BLaER1 treated with 17β-estradiol and CSF1 and Interleukin-3, amounts not matched to agents 10 nM and 100 nM (cell line): ENCODE data around the gene FJX1.
"Not testable (repeated sequence)": the region's sequence is repeated elsewhere in the genome, so short reads cannot be mapped to it uniquely, and the experiment has no call there.

Experiments used
- H3K27ac ChIP-seq, 11 experiments: shearing (Covaris generic); formaldehyde crosslinking; 2 replicates each; pipeline ENCODE4 v1.8.1; 2022
- H3K27me3 ChIP-seq, 11 experiments: shearing (Covaris generic); formaldehyde crosslinking; 2 replicates each; pipeline ENCODE4 v1.8.1; 2022
- H3K36me3 ChIP-seq, 11 experiments: shearing (Covaris generic); formaldehyde crosslinking; 2 replicates each; pipeline ENCODE4 v1.8.1; 2022
- H3K4me1 ChIP-seq, 10 experiments: shearing (Covaris generic); formaldehyde crosslinking; 2 replicates each; pipeline ENCODE4 v1.8.1; 2022
- H3K4me2 ChIP-seq, 11 experiments: shearing (Covaris generic); formaldehyde crosslinking; 2 replicates each; pipeline ENCODE4 v1.8.1; 2022
- H3K4me3 ChIP-seq, 10 experiments: shearing (Covaris generic); formaldehyde crosslinking; 2 replicates each; pipeline ENCODE4 v1.8.1; 2022
- H3K9ac ChIP-seq, 11 experiments: shearing (Covaris generic); formaldehyde crosslinking; 2 replicates each; pipeline ENCODE4 v1.8.1; 2022
- H3K9me3 ChIP-seq, 11 experiments: shearing (Covaris generic); formaldehyde crosslinking; replicated peaks in 1 of 11; 2 replicates each; pipeline ENCODE4 v1.8.1; 2022
- H4K20me1 ChIP-seq, 11 experiments: shearing (Covaris generic); formaldehyde crosslinking; 2 replicates each; pipeline ENCODE4 v1.8.1; 2022
- Cebpa-rat ChIP-seq, 11 experiments: shearing (Covaris generic); IDR thresholded peaks; 2 replicates each; pipeline ENCODE4 v1.8.1; 2022

FJX1 gene

GRCh38 chr11:35662649-35663407, 44.6 kb downstream of the FJX1 start, which contains the start of gene TRIM44:
TSS of gene TRIM44 (plus strand) at chr11:35662775. CDS start at chr11:35663112, 337 bp downstream.
- peak within 1 kb of the TSS; percentile 85 to 97 (median 92) for H3K9ac ChIP-seq
- peak within 1 kb of the TSS; percentile 72 to 93 (median 83) for H3K4me2 ChIP-seq
- peaks cover 49 to 51% (median 50%) of the 10 kb centered on the region in 11 experiments for H3K9me3 ChIP-seq
- peaks cover 20 to 30% (median 25%) of the 10 kb centered on the region in 10 experiments for H3K4me1 ChIP-seq
- peak within 1 kb of the TSS; percentile 61 to 76 (median 72) for H3K4me3 ChIP-seq
- peak within 1 kb of the TSS; percentile 92 to 98 (median 96) for H3K27ac ChIP-seq
- H3K27me3 ChIP-seq, result no peaks in the 10 kb centered on the region
- H3K36me3 ChIP-seq, result peaks cover 22 to 46% (median 40%) of the 10 kb centered on the region in 11 experiments
- TF ChIP-seq Cebpa-rat (IDR thresholded peaks at IDR 0.05), result no peak
- H4K20me1 ChIP-seq, result peaks cover 0 to 23% (median 0%) of the 10 kb centered on the region in 11 experiments; a peak in 2 of 22 replicates

GRCh38 chr11:35663408-35663702, 45.1 kb downstream of the FJX1 start:
- no peaks in the 10 kb centered on the region for H3K27me3 ChIP-seq
- peak overlapping the region; percentile 92 to 98 (median 96); a peak in 21 of 22 replicates for H3K27ac ChIP-seq
- peak overlapping the region; percentile 85 to 97 (median 92); a peak in 20 of 22 replicates for H3K9ac ChIP-seq

GRCh38 chr11:35664977-35665441, 46.7 kb downstream of the FJX1 start:
- H3K27ac ChIP-seq, result no peak overlapping the region
- H4K20me1 ChIP-seq, result peaks cover 0 to 42% (median 0%) of the 10 kb centered on the region in 11 experiments; a peak in 7 of 22 replicates
- TF ChIP-seq Cebpa-rat (IDR thresholded peaks at IDR 0.05), result no peak
- peaks cover 20 to 30% (median 25%) of the 10 kb centered on the region in 10 experiments for H3K4me1 ChIP-seq
- no peak overlapping the region for H3K9ac ChIP-seq
- H3K4me2 ChIP-seq, result peak overlapping the region in 9 of 11 experiments; percentile 72 to 93 (median 83); a peak in 12 of 22 replicates
- no peaks in the 10 kb centered on the region for H3K27me3 ChIP-seq
- H3K4me3 ChIP-seq, result peak overlapping the region in 9 of 10 experiments; percentile 61 to 76 (median 71); a peak in 13 of 20 replicates
- H3K9me3 ChIP-seq, result peaks cover 58 to 72% (median 69%) of the 10 kb centered on the region in 11 experiments
- H3K36me3 ChIP-seq, result peaks cover 39 to 68% (median 59%) of the 10 kb centered on the region in 11 experiments

More at GRCh38 chr11:35663408-35663702, 45.1 kb downstream of the FJX1 start:
- peaks cover 0 to 28% (median 0%) of the 10 kb centered on the region in 11 experiments; a peak in 3 of 22 replicates for H4K20me1 ChIP-seq
- no peak for TF ChIP-seq Cebpa-rat (IDR thresholded peaks at IDR 0.05)
- peak overlapping the region; percentile 61 to 76 (median 72) for H3K4me3 ChIP-seq
- H3K4me2 ChIP-seq, result peak overlapping the region; percentile 72 to 93 (median 83)
- peaks cover 54 to 56% (median 55%) of the 10 kb centered on the region in 11 experiments for H3K9me3 ChIP-seq
- peaks cover 27 to 52% (median 45%) of the 10 kb centered on the region in 11 experiments for H3K36me3 ChIP-seq
- peaks cover 20 to 30% (median 25%) of the 10 kb centered on the region in 10 experiments for H3K4me1 ChIP-seq

GRCh38 chr11:35667257-35667656, 49.0 kb downstream of the FJX1 start:
- H3K4me2 ChIP-seq, result no peak overlapping the region
- H3K9ac ChIP-seq, result no peak overlapping the region
- peaks cover 58 to 78% (median 71%) of the 10 kb centered on the region in 11 experiments for H3K9me3 ChIP-seq
- H3K27me3 ChIP-seq, result no peaks in the 10 kb centered on the region
- TF ChIP-seq Cebpa-rat (IDR thresholded peaks at IDR 0.05), result no peak
- H4K20me1 ChIP-seq, result peaks cover 0 to 64% (median 13%) of the 10 kb centered on the region in 11 experiments; a peak in 12 of 22 replicates
- H3K4me3 ChIP-seq, result no peak overlapping the region; a peak in 1 of 20 replicates
- no peak overlapping the region for H3K27ac ChIP-seq
- H3K4me1 ChIP-seq, result peaks cover 11 to 34% (median 15%) of the 10 kb centered on the region in 10 experiments
- peaks cover 40 to 88% (median 65%) of the 10 kb centered on the region in 11 experiments for H3K36me3 ChIP-seq

GRCh38 chr11:35668350-35668749, 50.1 kb downstream of the FJX1 start:
- Histone ChIP-seq H3K9me3 (peaks cover 54 to 72% (median 65%) of the 10 kb centered on the region in 11 experiments), H3K36me3 (peaks cover 40 to 91% (median 64%) of the 10 kb centered on the region in 11 experiments)
- not testable (repeated sequence) for H3K27ac ChIP-seq

More at GRCh38 chr11:35668350-35668749, 50.1 kb downstream of the FJX1 start:
- H3K4me3 ChIP-seq, H3K27me3 ChIP-seq, H3K9ac ChIP-seq, H3K4me2 ChIP-seq: not testable (repeated sequence)
- Histone ChIP-seq H3K4me1 (peaks cover 6 to 30% (median 9%) of the 10 kb centered on the region in 10 experiments), H4K20me1 (peaks cover 0 to 75% (median 24%) of the 10 kb centered on the region in 11 experiments; a peak in 12 of 22 replicates)
